ENCODE data around the gene THAP9. TPM values are rescaled to one million over a fixed set of nuclear protein-coding genes. Genes with fewer than 3 reads are reported as not detected.
A peak's percentile ranks its signal among the peaks of the same experiment; 100 is the strongest.

THAP9 gene
- total RNA-seq, 5 donors from 2014 or later (not counting 1 experiment from before 2014, with no cell fraction given): 2.3 to 4.1 (median 3.0) TPM

- no peak for ATAC-seq (replicated peaks in 1 of 4)
- no peaks in the 10 kb centered on the region for H3K27me3 Mint-ChIP-seq
- H3K27me3 ChIP-seq (replicated peaks in 1 of 2; ENCODE audit: control insufficient read depth in 2 of 2, extremely low read depth in 1 of 2, insufficient read depth in 2 of 2, low read length in 1 of 2): no peaks in the 10 kb centered on the region
- H3K9me3 ChIP-seq: no peaks in the 10 kb centered on the region
- peaks cover 14 to 18% of the 10 kb centered on the region in 2 experiments for H3K4me1 ChIP-seq (ENCODE audit: control insufficient read depth in 1 of 2, extremely low read depth in 1 of 2, insufficient read depth in 2 of 2, low read length in 2 of 2)
- peak overlapping the region; percentile 90 for H3K27ac ChIP-seq (ENCODE audit: low read length)
- peak overlapping the region; percentile 87 to 92 for H3K4me3 ChIP-seq (ENCODE audit: control insufficient read depth in 1 of 2, extremely low read depth in 1 of 2, low read length in 1 of 2)
- H3K4me1 Mint-ChIP-seq: peaks cover 39 to 45% (median 40%) of the 10 kb centered on the region in 3 donors
- no peaks in the 10 kb centered on the region for H3K9me3 Mint-ChIP-seq
- no peak for DNase-seq
- WGBS (ENCODE audit: insufficient coverage): 56% methylated on average over 1 of the region's 7 CpGs
- ChIA-PET CTCF (interaction anchor here (0.5 to 1.9 kb wide), 3 partner anchors 8 to 360 kb away, joined by 3 to 8 read pairs (median 4); partner anchors contain the start of gene THAP9 (in 1 of the 2)), POLR2A (no interaction called here)
- H3K36me3 Mint-ChIP-seq: peaks cover 20% of the 10 kb centered on the region
- H3K36me3 ChIP-seq (ENCODE audit: control insufficient read depth in 2 of 2, extremely low read depth in 1 of 2, insufficient read depth in 1 of 2, low read length in 1 of 2): peaks cover 3 to 16% of the 10 kb centered on the region in 2 donors
- peak overlapping the region; percentile 88 to 94 (median 90) for H3K4me3 Mint-ChIP-seq
- peak overlapping the region; percentile 96 to 97 for H3K27ac Mint-ChIP-seq
Measured at GRCh38 chr4:82891707-82892466, 8.6 kb upstream of the THAP9 start.

- Histone ChIP-seq H3K9me3 (no peaks in the 10 kb centered on the region), H3K27ac (ENCODE audit: low read length) (no peak overlapping the region), H3K4me1 (ENCODE audit: control insufficient read depth in 1 of 2, extremely low read depth in 1 of 2, insufficient read depth in 2 of 2, low read length in 2 of 2) (peaks cover 14 to 18% of the 10 kb centered on the region in 2 experiments), H3K27me3 (replicated peaks in 1 of 2; ENCODE audit: control insufficient read depth in 2 of 2, extremely low read depth in 1 of 2, insufficient read depth in 2 of 2, low read length in 1 of 2) (no peaks in the 10 kb centered on the region), H3K36me3 (ENCODE audit: control insufficient read depth in 2 of 2, extremely low read depth in 1 of 2, insufficient read depth in 1 of 2, low read length in 1 of 2) (peaks cover 3 to 18% of the 10 kb centered on the region in 2 donors), H3K4me3 (ENCODE audit: control insufficient read depth in 1 of 2, extremely low read depth in 1 of 2, low read length in 1 of 2) (no peak overlapping the region)
- H3K27ac Mint-ChIP-seq: peak overlapping the region; percentile 46 to 97
- H3K4me1 Mint-ChIP-seq: peaks cover 38 to 45% (median 40%) of the 10 kb centered on the region in 3 donors
- H3K27me3 Mint-ChIP-seq: no peaks in the 10 kb centered on the region
- no CpG with 5 or more reads among the region's 1 CpG for WGBS (ENCODE audit: insufficient coverage)
- peaks cover 22% of the 10 kb centered on the region for H3K36me3 Mint-ChIP-seq
- H3K4me3 Mint-ChIP-seq: peak overlapping the region; percentile 47 to 90 (median 88)
- no peak for DNase-seq
- POLR2A ChIA-PET: no interaction called here
- CTCF ChIA-PET: interaction anchor here (0.6 to 1.9 kb wide), 3 partner anchors 8 to 449 kb away, joined by 3 to 8 read pairs (median 6); partner anchors contain the start of gene THAP9 (in 1 of the 2)
- H3K9me3 Mint-ChIP-seq: no peaks in the 10 kb centered on the region
- no peak for ATAC-seq (replicated peaks in 1 of 4)
Measured at GRCh38 chr4:82892467-82892802, 8.1 kb upstream of the THAP9 start.

DNA sequence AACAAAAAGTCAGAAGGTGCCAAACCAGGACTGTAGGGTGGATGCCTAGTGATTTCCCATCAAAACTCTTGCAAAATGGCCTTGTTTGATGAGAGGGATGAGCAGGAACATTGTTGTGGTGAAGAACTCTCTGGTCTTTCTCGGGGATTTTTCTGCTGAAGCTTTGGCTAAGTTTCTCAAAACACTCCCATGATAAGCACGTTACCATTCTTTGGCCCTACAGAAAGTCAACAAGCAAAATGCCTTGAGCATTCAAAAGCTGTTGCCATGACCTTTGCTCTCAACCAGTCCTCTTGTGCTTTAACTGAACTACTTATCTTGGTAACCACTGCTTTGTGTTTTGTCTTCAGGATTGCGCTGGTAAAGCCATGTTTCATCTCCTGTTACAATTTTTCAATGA is 6.6 kb upstream of the THAP9 start:
- no peak overlapping the region for H3K4me3 Mint-ChIP-seq
- Histone ChIP-seq H3K27me3 (replicated peaks in 1 of 2; ENCODE audit: control insufficient read depth in 2 of 2, extremely low read depth in 1 of 2, insufficient read depth in 2 of 2, low read length in 1 of 2) (no peaks in the 10 kb centered on the region), H3K4me3 (ENCODE audit: control insufficient read depth in 1 of 2, extremely low read depth in 1 of 2, low read length in 1 of 2) (no peak overlapping the region), H3K4me1 (ENCODE audit: control insufficient read depth in 1 of 2, extremely low read depth in 1 of 2, insufficient read depth in 2 of 2, low read length in 2 of 2) (peaks cover 13 to 23% of the 10 kb centered on the region in 2 experiments), H3K27ac (ENCODE audit: low read length) (no peak overlapping the region), H3K36me3 (ENCODE audit: control insufficient read depth in 2 of 2, extremely low read depth in 1 of 2, insufficient read depth in 1 of 2, low read length in 1 of 2) (peaks cover 3 to 20% of the 10 kb centered on the region in 2 donors), H3K9me3 (no peaks in the 10 kb centered on the region)
- WGBS (ENCODE audit: insufficient coverage): 100% methylated on average over 2 of the region's 3 CpGs
- H3K27me3 Mint-ChIP-seq: no peaks in the 10 kb centered on the region
- H3K4me1 Mint-ChIP-seq: peaks cover 32 to 38% (median 34%) of the 10 kb centered on the region in 3 donors
- ChIA-PET POLR2A (interaction anchor here in 1 of 2 donors (0.5 kb wide), 1 partner anchor 563 kb away, joined by 4 read pairs; no protein-coding TSS in a partner anchor), CTCF (interaction anchor here in 1 of 2 donors (0.8 kb wide), 1 partner anchor 10 kb away, joined by 3 read pairs; no protein-coding TSS in a partner anchor)
- DNase-seq (no peak), ATAC-seq (replicated peaks in 1 of 4) (no peak)
- H3K27ac Mint-ChIP-seq: no peak overlapping the region
- H3K9me3 Mint-ChIP-seq: no peaks in the 10 kb centered on the region
- H3K36me3 Mint-ChIP-seq: peaks cover 22% of the 10 kb centered on the region

- Mint-ChIP-seq H3K27ac (peak overlapping the region in 1 of 2 donors; percentile 59), H3K27me3 (no peaks in the 10 kb centered on the region), H3K36me3 (peaks cover 22% of the 10 kb centered on the region), H3K9me3 (no peaks in the 10 kb centered on the region), H3K4me3 (no peak overlapping the region), H3K4me1 (peaks cover 17 to 20% (median 19%) of the 10 kb centered on the region in 3 donors)
- Histone ChIP-seq H3K27ac (ENCODE audit: low read length) (no peak overlapping the region), H3K36me3 (ENCODE audit: control insufficient read depth in 2 of 2, extremely low read depth in 1 of 2, insufficient read depth in 1 of 2, low read length in 1 of 2) (peaks cover 3 to 20% of the 10 kb centered on the region in 2 donors), H3K4me1 (ENCODE audit: control insufficient read depth in 1 of 2, extremely low read depth in 1 of 2, insufficient read depth in 2 of 2, low read length in 2 of 2) (peaks cover 5 to 27% of the 10 kb centered on the region in 2 experiments), H3K4me3 (ENCODE audit: control insufficient read depth in 1 of 2, extremely low read depth in 1 of 2, low read length in 1 of 2) (no peak overlapping the region), H3K9me3 (no peaks in the 10 kb centered on the region), H3K27me3 (replicated peaks in 1 of 2; ENCODE audit: control insufficient read depth in 2 of 2, extremely low read depth in 1 of 2, insufficient read depth in 2 of 2, low read length in 1 of 2) (no peaks in the 10 kb centered on the region)
- no CpG with 5 or more reads among the region's 1 CpG for WGBS (ENCODE audit: insufficient coverage)
- DNase-seq: no peak
- ChIA-PET POLR2A (interaction anchor here in 1 of 2 donors (0.7 kb wide), 1 partner anchor 558 kb away, joined by 3 read pairs; no protein-coding TSS in a partner anchor), CTCF (interaction anchor here in 1 of 2 donors (1.5 kb wide), 2 partner anchors 45 to 467 kb away, joined by 5 to 8 read pairs; no protein-coding TSS in a partner anchor)
- ATAC-seq (replicated peaks in 1 of 4): no peak
Measured at GRCh38 chr4:82896755-82897154, 3.8 kb upstream of the THAP9 start.

GRCh38 chr4:82898322-82899243 is 2.0 kb upstream of the THAP9 start:
- H3K27me3 Mint-ChIP-seq: no peaks in the 10 kb centered on the region
- H3K27me3 ChIP-seq (replicated peaks in 1 of 2; ENCODE audit: control insufficient read depth in 2 of 2, extremely low read depth in 1 of 2, insufficient read depth in 2 of 2, low read length in 1 of 2): no peaks in the 10 kb centered on the region
- WGBS (ENCODE audit: insufficient coverage): no CpG with 5 or more reads among the region's 7 CpGs
- peaks cover 3 to 20% of the 10 kb centered on the region in 2 donors for H3K36me3 ChIP-seq (ENCODE audit: control insufficient read depth in 2 of 2, extremely low read depth in 1 of 2, insufficient read depth in 1 of 2, low read length in 1 of 2)
- H3K4me1 Mint-ChIP-seq: peaks cover 11 to 16% (median 11%) of the 10 kb centered on the region in 3 donors
- CTCF ChIA-PET: interaction anchor here in 1 of 2 donors (0.5 to 2.5 kb wide), 7 partner anchors 9 to 227 kb away, joined by 3 to 23 read pairs (median 6); partner anchors contain the start of genes COPS4 and LIN54
- H3K27ac ChIP-seq (ENCODE audit: low read length): peak overlapping the region; percentile 91
- peaks cover 20% of the 10 kb centered on the region for H3K36me3 Mint-ChIP-seq
- DNase-seq (peak in 7 of 35 experiments; percentile 4 to 53 (median 9)), ATAC-seq (replicated peaks in 1 of 4) (no peak)
- H3K4me3 ChIP-seq (ENCODE audit: control insufficient read depth in 1 of 2, extremely low read depth in 1 of 2, low read length in 1 of 2): peak overlapping the region in 1 of 2 donors; percentile 17
- no peak overlapping the region for H3K27ac Mint-ChIP-seq
- H3K4me3 Mint-ChIP-seq: no peak overlapping the region
- H3K4me1 ChIP-seq (ENCODE audit: control insufficient read depth in 1 of 2, extremely low read depth in 1 of 2, insufficient read depth in 2 of 2, low read length in 2 of 2): peaks cover 3 to 24% of the 10 kb centered on the region in 2 experiments
- H3K9me3 Mint-ChIP-seq: no peaks in the 10 kb centered on the region
- POLR2A ChIA-PET: interaction anchor here (0.6 to 2.3 kb wide), 3 partner anchors 108 to 136 kb away, joined by 5 to 20 read pairs (median 12); partner anchors contain the start of genes COPS4 (in 1 of the 2) and LIN54 (in 1 of the 2)
- H3K9me3 ChIP-seq: no peaks in the 10 kb centered on the region
